Lower lobe of right lung (tissue), 2 donors: ENCODE data around the gene OR1F1. TPM values are rescaled to one million over a fixed set of nuclear protein-coding genes. Genes with fewer than 3 reads are reported as not detected.

Experiments
- ATAC-seq, 2 donors: fragments of 200-7000 bp; cut with Tn5 transposase; one replicate each; pipeline ENCODE4 v1.9.1; 2020 to 2022; ENCODE audit warnings: mild to moderate bottlenecking in 2 of 2, moderate library complexity in 2 of 2
- DNase-seq: peaks from one replicate; pipeline ENCODE4 v3.0.0-alpha.2; 2020
- H3K27ac ChIP-seq: fragments of 200-600 bp; one replicate; pipeline ENCODE4 v1.8.0; 2022
- H3K27me3 ChIP-seq: fragments of 200-600 bp; one replicate; pipeline ENCODE4 v1.8.0; 2022; ENCODE audit warnings: low read depth
- H3K36me3 ChIP-seq: fragments of 200-600 bp; one replicate; pipeline ENCODE4 v1.8.0; 2022; ENCODE audit warnings: mild to moderate bottlenecking
- H3K4me1 ChIP-seq: fragments of 200-600 bp; one replicate; pipeline ENCODE4 v1.8.0; 2022
- H3K4me3 ChIP-seq: fragments of 200-600 bp; one replicate; pipeline ENCODE4 v1.8.0; 2022; ENCODE audit warnings: mild to moderate bottlenecking
- H3K9me3 ChIP-seq: fragments of 200-600 bp; one replicate; pipeline ENCODE4 v1.8.0; 2022
- CTCF ChIP-seq: fragments of 200-600 bp; IDR thresholded peaks from one replicate; pipeline ENCODE4 v1.8.0; 2022; ENCODE audit warnings: antibody characterized with exemption, mild to moderate bottlenecking
- intact Hi-C: fragments of 100-400 bp; cut with DNase I; formaldehyde crosslinking; loops from one replicate; pipeline ENCODE4 v1.11.0; 2022
- total RNA-seq: library from RNA; stranded (reverse); fragmentation: NEBNext Ultra II Directional; extraction: Animal tissue kit (Norgen Biotek cat#: 25700); gene quantifications from one replicate; pipeline ENCODE4 v1.2.1, GENCODE V29; 2021
- donor health status: DM: no; HTN: yes; CAD: no; lungs with severe emphysema.

The OR1F1 gene
- total RNA-seq, 1 donor from 2014 or later: not detected

- H3K4me1 ChIP-seq: peaks cover 21% of the 10 kb centered on the region
- no peak for TF ChIP-seq CTCF
- H3K4me3 ChIP-seq: no peak overlapping the region
- H3K27ac ChIP-seq: no peak overlapping the region
- H3K9me3 ChIP-seq: no peaks in the 10 kb centered on the region
- ATAC-seq: no peak
- no peaks in the 10 kb centered on the region for H3K36me3 ChIP-seq
- no peaks in the 10 kb centered on the region for H3K27me3 ChIP-seq
- peak; percentile 41 for DNase-seq
- intact Hi-C loops: no loop called here
Observed at GRCh38 chr16:3148256-3149192, 39.5 kb upstream of the OR1F1 start.

GRCh38 chr16:3149193-3149530, 38.8 kb upstream of the OR1F1 start:
- no peak for ATAC-seq
- intact Hi-C loops: no loop called here
- TF ChIP-seq CTCF: no peak
- no peaks in the 10 kb centered on the region for H3K27me3 ChIP-seq
- H3K9me3 ChIP-seq: no peaks in the 10 kb centered on the region
- DNase-seq: no peak
- H3K4me3 ChIP-seq: peak overlapping the region; percentile 80
- H3K27ac ChIP-seq: peak overlapping the region; percentile 88
- H3K36me3 ChIP-seq: no peaks in the 10 kb centered on the region
- peaks cover 21% of the 10 kb centered on the region for H3K4me1 ChIP-seq

GRCh38 chr16:3149630-3150345, 38.2 kb upstream of the OR1F1 start:
- TF ChIP-seq CTCF: peak; percentile 58
- Histone ChIP-seq H3K36me3 (no peaks in the 10 kb centered on the region), H3K4me3 (peak overlapping the region; percentile 80), H3K27me3 (no peaks in the 10 kb centered on the region), H3K27ac (peak overlapping the region; percentile 88), H3K9me3 (no peaks in the 10 kb centered on the region), H3K4me1 (peaks cover 21% of the 10 kb centered on the region)
- DNase-seq (peak; percentile 83), ATAC-seq (peak; percentile 68 to 74)
- intact Hi-C loops: no loop called here

- DNase-seq (peak; percentile 96), ATAC-seq (peak; percentile 95 to 96)
- H3K4me3 ChIP-seq: peak overlapping the region; percentile 80
- no peaks in the 10 kb centered on the region for H3K36me3 ChIP-seq
- intact Hi-C loops: no loop called here
- peaks cover 21% of the 10 kb centered on the region for H3K4me1 ChIP-seq
- H3K9me3 ChIP-seq: no peaks in the 10 kb centered on the region
- peak overlapping the region; percentile 88 for H3K27ac ChIP-seq
- TF ChIP-seq CTCF: no peak
- H3K27me3 ChIP-seq: no peaks in the 10 kb centered on the region
Observed at GRCh38 chr16:3150346-3151218, 37.4 kb upstream of the OR1F1 start.

GRCh38 chr16:3152027-3152276, 36.1 kb upstream of the OR1F1 start:
- Histone ChIP-seq H3K4me3 (peak overlapping the region; percentile 45), H3K4me1 (peaks cover 21% of the 10 kb centered on the region), H3K27me3 (no peaks in the 10 kb centered on the region), H3K36me3 (no peaks in the 10 kb centered on the region), H3K9me3 (no peaks in the 10 kb centered on the region), H3K27ac (peak overlapping the region; percentile 18)
- no peak for TF ChIP-seq CTCF
- intact Hi-C loops: no loop called here
- peak; percentile 46 for DNase-seq
- no peak for ATAC-seq
